Fibroblast of pulmonary artery (primary cell): ENCODE measurements around the gene NOXA1.

ENCODE experiments used
- DNase-seq: peaks from one replicate; pipeline ENCODE4 v3.0.0-alpha.2; 2010; ENCODE audit warnings: low read depth
- H3K4me3 ChIP-seq: replicated peaks from 2 replicates; pipeline ENCODE4 v1.5.1; 2011; ENCODE audit warnings: low read depth, mild to moderate bottlenecking, control low read depth, low read length, moderate library complexity
- CTCF ChIP-seq: IDR thresholded peaks from 2 replicates; pipeline ENCODE4 v1.5.1; 2011; ENCODE audit warnings: mild to moderate bottlenecking, control low read depth, low read length, inconsistent platforms; ENCODE audit errors: missing control alignments

NOXA1 gene

DNA sequence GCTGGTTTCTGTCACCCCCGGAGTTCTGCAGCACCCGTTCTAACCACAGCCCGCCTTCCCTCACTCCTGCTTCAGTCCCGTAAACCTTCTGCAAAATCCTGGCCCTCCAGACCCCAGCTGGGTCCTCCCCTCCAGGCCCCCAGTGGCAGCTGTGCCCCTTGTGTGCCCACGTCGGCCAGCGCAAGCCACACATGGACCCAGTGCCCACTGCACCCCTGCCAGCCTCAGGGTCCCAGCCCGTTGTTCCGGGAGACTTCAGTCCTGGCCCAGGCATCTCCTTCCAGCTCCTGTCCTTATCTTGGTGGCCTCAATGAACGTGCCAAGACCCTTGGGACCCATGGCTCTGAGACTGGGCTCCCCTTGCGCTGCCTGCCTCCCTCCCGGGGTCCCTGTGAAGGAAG, 43.4 kb upstream of the NOXA1 start:
- no peak for DNase-seq
- TF ChIP-seq CTCF, result no peak
- no peak overlapping the region for H3K4me3 ChIP-seq

- H3K4me3 ChIP-seq, result no peak overlapping the region
- DNase-seq, result no peak
Observed at GRCh38 chr9:137380171-137380570, 43.0 kb upstream of the NOXA1 start.

GRCh38 chr9:137380606-137381005, 42.6 kb upstream of the NOXA1 start:
- TF ChIP-seq CTCF, result no peak
- no peak overlapping the region for H3K4me3 ChIP-seq
- no peak for DNase-seq

More at GRCh38 chr9:137380171-137380570, 43.0 kb upstream of the NOXA1 start:
- no peak for TF ChIP-seq CTCF

GRCh38 chr9:137381501-137382443, 41.4 kb upstream of the NOXA1 start:
- H3K4me3 ChIP-seq, result no peak overlapping the region
- no peak for TF ChIP-seq CTCF
- no peak for DNase-seq

DNA sequence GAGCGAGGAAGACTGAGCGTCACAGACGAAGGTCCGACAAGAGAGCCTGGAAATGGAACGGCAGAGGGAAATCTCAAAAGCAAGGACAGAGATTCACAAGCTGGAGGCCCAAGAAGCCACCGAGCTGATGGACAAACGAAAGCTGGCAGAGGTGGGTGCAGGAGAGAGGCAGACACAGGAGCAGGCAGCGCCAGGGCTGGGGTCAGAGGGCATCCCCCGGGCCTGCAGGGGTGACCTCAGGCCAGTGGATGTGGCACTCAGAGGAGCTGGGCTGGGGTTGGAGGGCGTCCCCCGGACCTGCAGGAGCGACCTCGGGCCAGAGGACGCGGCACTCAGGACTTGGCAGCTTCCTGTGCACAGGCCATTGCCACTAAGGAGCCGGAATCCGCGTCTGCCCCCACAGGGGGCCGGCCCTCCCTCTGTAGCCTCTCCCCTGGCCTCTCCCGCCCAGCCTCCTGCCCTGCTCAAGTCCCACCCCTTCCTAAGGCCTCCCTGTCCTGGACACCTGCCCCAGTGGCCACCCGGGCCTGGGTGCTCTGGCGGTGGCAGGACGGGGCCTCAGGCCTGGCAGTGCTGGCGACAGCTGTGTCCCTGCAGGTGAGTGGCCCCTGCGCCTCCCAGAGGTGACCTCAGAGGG, 40.6 kb upstream of the NOXA1 start:
- no peak for TF ChIP-seq CTCF
- H3K4me3 ChIP-seq, result no peak overlapping the region
- DNase-seq, result no peak

DNA sequence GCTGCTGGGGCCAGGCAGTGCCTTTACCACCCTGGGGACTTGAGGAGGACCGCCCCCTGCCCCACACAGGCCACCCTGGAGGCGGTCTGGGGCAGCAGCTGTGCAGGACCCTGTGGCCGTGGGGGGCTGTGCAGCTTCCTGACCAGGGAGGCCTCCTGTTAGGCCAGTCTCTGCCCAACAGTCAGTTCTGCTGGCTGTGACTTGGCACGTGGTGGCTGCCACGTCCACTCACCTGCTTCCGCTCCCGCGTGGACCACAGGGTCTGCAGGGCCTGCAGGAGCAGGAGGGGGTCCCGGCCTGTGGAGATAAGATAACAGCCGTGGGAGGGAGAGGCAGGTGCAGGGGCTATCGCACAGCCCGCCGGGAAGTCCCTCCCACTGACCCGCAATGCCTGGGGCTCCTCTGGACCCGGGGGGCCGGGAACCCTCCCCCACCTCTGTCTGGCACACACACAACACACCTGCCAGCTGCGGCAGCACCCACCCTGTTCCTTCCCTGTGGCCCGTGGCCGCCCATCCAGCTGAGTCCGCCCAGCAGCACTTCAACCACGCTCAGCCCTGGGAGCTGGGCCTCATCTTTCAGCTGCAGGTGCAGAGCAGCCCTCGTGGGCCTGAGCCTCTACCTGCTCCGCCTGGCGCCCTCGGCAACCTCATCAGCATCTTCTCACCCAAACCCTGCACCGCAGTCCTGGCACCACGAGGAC, 40.0 kb upstream of the NOXA1 start:
- no peak overlapping the region for H3K4me3 ChIP-seq
- no peak for DNase-seq
- no peak for TF ChIP-seq CTCF
